Parathyroid adenoma (tissue), 2 donors: ENCODE data around the gene CSMD2.

Experiments
- H2AFZ ChIP-seq: fragments of 300-600 bp; sonication (generic); one replicate; pipeline ENCODE4 v1.7.0; 2017; ENCODE audit warnings: antibody characterized with exemption, mild to moderate bottlenecking
- H3K27ac ChIP-seq: fragments of 300-600 bp; sonication (generic); one replicate; pipeline ENCODE4 v1.7.0; 2017
- H3K27me3 ChIP-seq: fragments of 300-600 bp; sonication (generic); one replicate; pipeline ENCODE4 v1.7.0; 2017; ENCODE audit warnings: low read length; ENCODE audit not compliant: control insufficient read depth, insufficient read depth
- H3K36me3 ChIP-seq: fragments of 300-600 bp; sonication (generic); one replicate; pipeline ENCODE4 v1.7.0; 2017; ENCODE audit warnings: low read length; ENCODE audit not compliant: control insufficient read depth, insufficient read depth
- H3K4me1 ChIP-seq: fragments of 300-600 bp; sonication (generic); one replicate; pipeline ENCODE4 v1.7.0; 2017; ENCODE audit warnings: control low read depth
- H3K4me2 ChIP-seq: fragments of 300-600 bp; sonication (generic); one replicate; pipeline ENCODE4 v1.7.0; 2017; ENCODE audit warnings: low read length
- H3K4me3 ChIP-seq: fragments of 300-600 bp; sonication (generic); one replicate; pipeline ENCODE4 v1.7.0; 2017; ENCODE audit warnings: low read depth, low read length
- H3K79me2 ChIP-seq: fragments of 300-600 bp; sonication (generic); one replicate; pipeline ENCODE4 v1.7.0; 2017; ENCODE audit warnings: control low read depth
- H3K9ac ChIP-seq: fragments of 300-600 bp; sonication (generic); one replicate; pipeline ENCODE4 v1.7.0; 2017; ENCODE audit warnings: mild to moderate bottlenecking
- H3K9me3 ChIP-seq: fragments of 300-600 bp; sonication (generic); one replicate; pipeline ENCODE4 v1.7.0; 2017; ENCODE audit warnings: low read length; ENCODE audit not compliant: control insufficient read depth
- TF ChIP-seq, protein P1 (sequence below): fragments of 300-600 bp; sonication (generic); IDR thresholded peaks from one replicate; pipeline ENCODE4 v1.7.0; 2017; ENCODE audit warnings: antibody characterized with exemption, mild to moderate bottlenecking
- donor health status: primary hyperparathyroidism.

The CSMD2 gene

DNA sequence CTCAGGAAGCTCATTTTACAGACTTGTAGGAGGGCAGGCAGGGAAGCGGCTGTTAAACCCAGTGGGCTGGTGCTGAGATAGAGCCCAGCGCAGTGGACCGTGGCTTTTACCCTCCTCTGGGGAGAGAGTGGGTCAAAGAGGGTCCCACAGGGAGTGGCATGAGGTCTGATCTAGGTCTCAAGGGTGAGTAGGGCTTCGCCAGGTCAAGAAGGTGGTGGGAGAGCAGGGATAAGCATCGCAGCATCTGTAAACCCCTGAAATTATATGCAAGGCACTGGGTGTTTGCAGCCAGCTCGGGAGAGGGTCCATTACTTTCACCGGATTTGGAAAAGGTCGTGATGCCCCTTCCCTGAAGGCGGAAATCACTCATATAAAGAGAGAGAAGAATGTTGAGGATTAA is 603.5 kb downstream of the CSMD2 start:
- no peaks in the 10 kb centered on the region for H3K4me1 ChIP-seq
- H3K27ac ChIP-seq: no peak overlapping the region
- no peaks in the 10 kb centered on the region for H3K79me2 ChIP-seq
- H3K9me3 ChIP-seq: no peaks in the 10 kb centered on the region
- no peaks in the 10 kb centered on the region for H3K27me3 ChIP-seq
- no peak overlapping the region for H3K4me3 ChIP-seq
- no peaks in the 10 kb centered on the region for H3K36me3 ChIP-seq
- no peak overlapping the region for H3K4me2 ChIP-seq
- H2AFZ ChIP-seq: no peak overlapping the region
- H3K9ac ChIP-seq: no peak overlapping the region
- TF ChIP-seq, protein P1, sequence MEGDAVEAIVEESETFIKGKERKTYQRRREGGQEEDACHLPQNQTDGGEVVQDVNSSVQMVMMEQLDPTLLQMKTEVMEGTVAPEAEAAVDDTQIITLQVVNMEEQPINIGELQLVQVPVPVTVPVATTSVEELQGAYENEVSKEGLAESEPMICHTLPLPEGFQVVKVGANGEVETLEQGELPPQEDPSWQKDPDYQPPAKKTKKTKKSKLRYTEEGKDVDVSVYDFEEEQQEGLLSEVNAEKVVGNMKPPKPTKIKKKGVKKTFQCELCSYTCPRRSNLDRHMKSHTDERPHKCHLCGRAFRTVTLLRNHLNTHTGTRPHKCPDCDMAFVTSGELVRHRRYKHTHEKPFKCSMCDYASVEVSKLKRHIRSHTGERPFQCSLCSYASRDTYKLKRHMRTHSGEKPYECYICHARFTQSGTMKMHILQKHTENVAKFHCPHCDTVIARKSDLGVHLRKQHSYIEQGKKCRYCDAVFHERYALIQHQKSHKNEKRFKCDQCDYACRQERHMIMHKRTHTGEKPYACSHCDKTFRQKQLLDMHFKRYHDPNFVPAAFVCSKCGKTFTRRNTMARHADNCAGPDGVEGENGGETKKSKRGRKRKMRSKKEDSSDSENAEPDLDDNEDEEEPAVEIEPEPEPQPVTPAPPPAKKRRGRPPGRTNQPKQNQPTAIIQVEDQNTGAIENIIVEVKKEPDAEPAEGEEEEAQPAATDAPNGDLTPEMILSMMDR: no peak

DNA sequence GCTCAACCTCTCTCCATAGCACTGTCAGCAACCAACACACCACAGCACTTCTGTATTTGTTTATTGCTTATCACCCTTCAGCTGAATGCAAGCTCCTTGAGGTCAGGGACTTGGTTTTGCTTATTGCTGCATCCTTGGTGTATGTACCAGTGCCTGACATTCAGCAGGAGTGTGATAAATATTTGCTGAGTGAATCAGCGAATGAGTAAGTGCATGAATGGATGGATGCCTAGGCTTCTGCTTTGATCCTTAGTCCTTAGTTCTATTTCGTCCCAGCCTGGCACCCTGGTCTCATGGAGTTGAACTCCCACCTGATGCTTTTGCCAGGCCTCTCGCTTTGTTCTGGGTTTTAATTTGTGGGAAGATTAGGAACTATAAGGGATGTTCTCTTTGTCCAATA is 604.4 kb downstream of the CSMD2 start:
- H3K4me2 ChIP-seq: no peak overlapping the region
- no peaks in the 10 kb centered on the region for H3K79me2 ChIP-seq
- no peaks in the 10 kb centered on the region for H3K27me3 ChIP-seq
- no peak overlapping the region for H2AFZ ChIP-seq
- H3K36me3 ChIP-seq: no peaks in the 10 kb centered on the region
- TF ChIP-seq, protein P1: no peak
- no peaks in the 10 kb centered on the region for H3K4me1 ChIP-seq
- H3K9ac ChIP-seq: no peak overlapping the region
- no peak overlapping the region for H3K4me3 ChIP-seq
- H3K9me3 ChIP-seq: no peaks in the 10 kb centered on the region
- no peak overlapping the region for H3K27ac ChIP-seq

DNA sequence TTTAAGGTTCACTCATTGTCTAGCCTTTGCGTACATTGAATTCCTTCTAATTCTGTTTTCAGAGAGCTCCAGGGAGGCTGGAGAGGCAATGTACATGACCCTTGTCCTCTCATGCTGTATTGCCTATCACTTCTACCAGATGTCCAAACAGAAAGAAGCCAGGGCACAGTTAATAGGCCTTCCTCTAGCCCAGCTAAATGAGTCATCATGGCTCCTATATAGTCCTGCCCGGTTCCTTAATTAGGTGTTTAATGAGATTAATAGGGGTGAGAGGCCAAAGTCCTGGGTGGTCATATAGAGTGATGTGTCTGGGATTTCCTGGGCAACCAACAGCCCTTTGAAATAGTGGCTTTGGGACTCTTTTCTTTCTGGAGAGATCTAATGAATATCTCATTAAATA is 616.3 kb downstream of the CSMD2 start:
- Histone ChIP-seq H3K4me3 (no peak overlapping the region), H3K36me3 (no peaks in the 10 kb centered on the region), H3K9ac (no peak overlapping the region), H3K9me3 (no peaks in the 10 kb centered on the region), H3K27me3 (no peaks in the 10 kb centered on the region), H2AFZ (no peak overlapping the region), H3K27ac (no peak overlapping the region), H3K4me1 (no peaks in the 10 kb centered on the region), H3K79me2 (no peaks in the 10 kb centered on the region), H3K4me2 (no peak overlapping the region)
- TF ChIP-seq, protein P1: no peak

DNA sequence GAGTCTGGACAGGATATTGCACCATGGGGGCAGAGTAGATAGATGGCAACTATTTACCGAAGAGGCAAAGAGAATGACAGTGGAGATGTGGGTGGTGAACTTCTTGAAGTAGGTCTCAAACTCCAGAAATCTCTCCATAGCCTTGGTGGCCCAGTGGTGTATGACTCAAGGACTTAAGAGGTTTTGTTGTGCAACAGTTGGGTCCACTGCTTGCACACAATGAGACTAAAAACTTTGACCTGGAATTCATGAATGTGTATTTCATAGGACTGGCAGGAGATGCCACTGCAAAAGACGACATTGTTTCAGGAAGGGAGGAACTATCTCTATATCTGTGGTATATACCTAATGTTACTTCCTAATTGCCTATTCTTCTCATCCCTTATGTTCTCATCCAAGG is 616.7 kb downstream of the CSMD2 start:
- Histone ChIP-seq H3K4me1 (no peaks in the 10 kb centered on the region), H3K79me2 (no peaks in the 10 kb centered on the region), H3K27me3 (no peaks in the 10 kb centered on the region), H3K27ac (no peak overlapping the region), H3K4me3 (no peak overlapping the region), H3K9me3 (no peaks in the 10 kb centered on the region), H2AFZ (no peak overlapping the region), H3K36me3 (no peaks in the 10 kb centered on the region), H3K9ac (no peak overlapping the region), H3K4me2 (no peak overlapping the region)
- TF ChIP-seq, protein P1: no peak

DNA sequence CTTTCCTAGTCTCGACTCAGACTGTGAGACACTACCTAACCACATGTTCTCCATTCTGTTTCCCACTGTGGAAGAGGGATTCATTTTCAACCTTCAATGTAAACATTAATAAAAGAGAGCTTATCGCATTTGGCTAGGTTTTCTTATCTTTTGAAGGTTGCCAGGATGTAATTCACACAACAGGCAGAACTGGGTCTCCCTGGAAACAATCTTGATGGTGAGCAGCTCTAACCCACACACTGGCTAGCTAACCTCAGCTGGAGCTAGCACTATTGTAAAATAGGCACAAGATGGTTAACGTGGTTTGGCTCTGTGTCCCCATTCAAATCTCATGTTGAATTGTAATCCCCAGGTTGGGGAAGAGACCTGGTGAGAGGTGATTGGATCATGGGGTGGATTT is 617.5 kb downstream of the CSMD2 start:
- H3K4me3 ChIP-seq: no peak overlapping the region
- no peaks in the 10 kb centered on the region for H3K27me3 ChIP-seq

More for the DNA sequence above, 617.5 kb downstream of the CSMD2 start:
- Histone ChIP-seq H2AFZ (no peak overlapping the region), H3K36me3 (no peaks in the 10 kb centered on the region), H3K27ac (no peak overlapping the region), H3K4me1 (no peaks in the 10 kb centered on the region), H3K4me2 (no peak overlapping the region), H3K9me3 (no peaks in the 10 kb centered on the region), H3K9ac (no peak overlapping the region), H3K79me2 (no peaks in the 10 kb centered on the region)
- TF ChIP-seq, protein P1: no peak
